SK-N-MC (cell line): ENCODE data around the gene SOS1.
A peak's percentile ranks its signal among the peaks of the same experiment; 100 is the strongest.
"Not testable (repeated sequence)": the region's sequence is repeated elsewhere in the genome, so short reads cannot be mapped to it uniquely, and the experiment has no call there.

ENCODE experiments used
- DNase-seq: peaks from one replicate; pipeline ENCODE4 v3.0.0-alpha.2; 2011; ENCODE audit warnings: low read depth, low spot score
- H3K27ac ChIP-seq: fragments of 200-600 bp; sonication (generic); 2 replicates; pipeline ENCODE4 v1.5.1; 2016; ENCODE audit warnings: mixed run types
- H3K36me3 ChIP-seq: fragments of 200-600 bp; sonication (generic); 2 replicates; pipeline ENCODE4 v1.6.1; 2017; ENCODE audit warnings: antibody characterized with exemption, low read length, mixed read lengths; ENCODE audit not compliant: insufficient read depth
- H3K4me3 ChIP-seq: fragments of 200-600 bp; sonication (generic); 2 replicates; pipeline ENCODE4 v1.5.1; 2016
- H3K9ac ChIP-seq: fragments of 200-600 bp; sonication (generic); 2 replicates; pipeline ENCODE4 v1.8.0; 2017; ENCODE audit warnings: mixed run types, mixed read lengths; ENCODE audit not compliant: insufficient read length
- H3K9me3 ChIP-seq: fragments of 200-600 bp; sonication (generic); 2 replicates; pipeline ENCODE4 v1.6.1; 2017; ENCODE audit warnings: low read depth, mild to moderate bottlenecking, antibody characterized with exemption, low read length, moderate library complexity, mixed read lengths
- EZH2 ChIP-seq: fragments of 200-600 bp; sonication (generic); IDR thresholded peaks from one replicate; pipeline ENCODE4 v1.6.1; 2017; ENCODE audit warnings: antibody characterized with exemption
- FOXP2 ChIP-seq: optimal IDR thresholded peaks from 2 replicates; pipeline ENCODE3; 2011; ENCODE audit warnings: mild to moderate bottlenecking, moderate library complexity; ENCODE audit not compliant: insufficient read depth; ENCODE audit errors: extremely low read length, control extremely low read depth
- POLR2AphosphoS5 ChIP-seq: IDR thresholded peaks from 2 replicates; pipeline ENCODE4 v1.6.1; 2012; ENCODE audit warnings: mild to moderate bottlenecking, low read depth, low read length, borderline replicate concordance

The SOS1 gene

DNA sequence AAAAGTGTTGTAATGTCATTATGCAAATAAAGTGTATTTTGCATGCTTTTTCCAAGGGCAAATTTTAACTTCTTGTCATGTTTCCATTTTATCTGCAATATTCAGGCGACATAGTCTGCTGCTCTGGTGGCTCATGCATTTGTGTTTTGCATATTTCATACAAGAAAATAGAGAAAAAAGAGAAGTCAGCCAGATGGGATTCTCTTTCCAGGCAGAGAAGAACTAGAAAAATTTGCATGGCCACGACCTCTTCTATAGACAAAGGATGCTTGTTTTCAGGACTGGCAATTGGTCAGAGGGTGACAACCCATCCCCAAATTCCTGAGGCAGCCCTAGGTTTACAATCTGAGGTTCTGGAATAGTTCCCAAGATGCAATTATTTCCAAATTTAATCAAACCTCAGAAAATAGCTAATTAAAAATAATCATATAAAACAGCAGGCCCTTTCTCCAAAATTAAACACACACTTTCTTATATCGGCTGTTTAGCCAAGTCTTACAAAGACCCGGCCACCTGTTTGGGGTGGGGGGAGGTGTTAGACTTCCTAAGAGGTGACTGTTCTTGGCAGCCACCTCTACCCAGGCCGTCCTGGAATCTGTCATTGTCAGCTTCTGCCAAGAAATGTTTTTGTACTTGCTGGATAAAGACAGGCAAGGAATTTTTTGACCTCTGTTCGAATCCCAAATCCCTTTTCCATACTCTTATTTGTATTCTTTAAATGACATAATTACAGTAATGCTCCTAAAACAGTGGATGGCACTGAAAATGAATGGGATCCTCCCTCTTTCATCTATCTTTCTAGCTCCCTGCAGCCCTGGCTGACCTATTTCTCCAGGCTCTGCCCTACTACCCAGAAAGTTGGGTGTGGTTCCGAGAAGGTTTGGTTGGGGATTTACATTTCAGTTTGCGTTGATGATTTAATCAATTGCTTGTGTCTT lies 20.8 kb upstream of the SOS1 start:
- peak overlapping the region; percentile 98 for H3K27ac ChIP-seq
- TF ChIP-seq FOXP2 (no peak), POLR2AphosphoS5 (no peak), EZH2 (no peak)
- no peak for DNase-seq
- H3K9ac ChIP-seq: peak overlapping the region; percentile 21
- H3K4me3 ChIP-seq: peak overlapping the region; percentile 35; the same call in 1 of the 2 replicates
- H3K36me3 ChIP-seq: no peaks in the 10 kb centered on the region
- no peaks in the 10 kb centered on the region for H3K9me3 ChIP-seq

DNA sequence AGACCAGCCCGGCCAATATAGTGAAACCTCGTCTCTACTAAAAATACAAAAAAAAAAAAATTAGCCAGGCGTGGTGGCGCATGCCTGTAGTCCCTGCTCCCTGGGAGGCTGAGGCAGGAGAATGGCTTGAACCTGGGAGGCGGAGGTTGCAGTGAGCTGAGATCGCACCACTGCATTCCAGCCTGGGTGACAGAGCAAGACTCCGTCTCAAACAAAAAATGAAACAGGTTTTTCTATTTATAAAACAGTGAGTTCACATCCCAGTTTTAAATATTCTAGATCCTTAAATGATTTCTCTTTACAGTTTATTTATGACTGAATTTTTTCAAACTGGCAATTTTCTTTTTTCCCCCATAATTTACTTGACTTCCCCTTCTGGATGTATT lies 20.1 kb upstream of the SOS1 start:
- not testable (repeated sequence) for H3K9me3 ChIP-seq, DNase-seq, H3K9ac ChIP-seq, H3K36me3 ChIP-seq
- H3K27ac ChIP-seq: peak overlapping the region; percentile 98
- H3K4me3 ChIP-seq: peak overlapping the region; percentile 35; the same call in 1 of the 2 replicates

DNA sequence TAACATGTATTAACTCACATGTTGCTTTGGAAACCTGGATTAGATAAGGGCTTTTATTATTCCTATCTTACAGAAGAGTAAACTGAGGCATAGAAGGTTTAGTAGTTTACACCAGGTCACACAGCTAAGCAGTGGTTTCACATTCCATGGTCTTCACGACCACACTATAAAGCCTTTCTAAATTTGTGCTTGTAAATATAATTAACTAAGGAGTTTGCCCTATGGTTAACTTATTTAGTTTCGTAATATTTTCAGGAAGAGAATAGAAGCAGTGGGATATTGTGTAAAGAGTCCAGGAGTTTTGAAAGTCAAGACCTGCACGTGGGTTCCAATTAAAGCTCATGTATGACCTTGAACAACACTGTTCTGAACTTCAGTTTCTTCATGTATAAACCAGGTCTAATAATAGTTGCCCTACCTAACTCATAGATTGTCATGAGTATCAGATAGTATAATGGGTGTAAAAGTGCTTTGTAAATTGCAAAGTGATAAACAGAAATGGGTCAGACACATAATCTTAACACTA lies 19.5 kb upstream of the SOS1 start:
- TF ChIP-seq FOXP2 (no peak), EZH2 (no peak), POLR2AphosphoS5 (no peak)
- peak overlapping the region; percentile 61 for H3K4me3 ChIP-seq
- no peaks in the 10 kb centered on the region for H3K9me3 ChIP-seq
- peak overlapping the region; percentile 76 for H3K9ac ChIP-seq
- DNase-seq: no peak
- no peaks in the 10 kb centered on the region for H3K36me3 ChIP-seq
- H3K27ac ChIP-seq: peak overlapping the region; percentile 98

DNA sequence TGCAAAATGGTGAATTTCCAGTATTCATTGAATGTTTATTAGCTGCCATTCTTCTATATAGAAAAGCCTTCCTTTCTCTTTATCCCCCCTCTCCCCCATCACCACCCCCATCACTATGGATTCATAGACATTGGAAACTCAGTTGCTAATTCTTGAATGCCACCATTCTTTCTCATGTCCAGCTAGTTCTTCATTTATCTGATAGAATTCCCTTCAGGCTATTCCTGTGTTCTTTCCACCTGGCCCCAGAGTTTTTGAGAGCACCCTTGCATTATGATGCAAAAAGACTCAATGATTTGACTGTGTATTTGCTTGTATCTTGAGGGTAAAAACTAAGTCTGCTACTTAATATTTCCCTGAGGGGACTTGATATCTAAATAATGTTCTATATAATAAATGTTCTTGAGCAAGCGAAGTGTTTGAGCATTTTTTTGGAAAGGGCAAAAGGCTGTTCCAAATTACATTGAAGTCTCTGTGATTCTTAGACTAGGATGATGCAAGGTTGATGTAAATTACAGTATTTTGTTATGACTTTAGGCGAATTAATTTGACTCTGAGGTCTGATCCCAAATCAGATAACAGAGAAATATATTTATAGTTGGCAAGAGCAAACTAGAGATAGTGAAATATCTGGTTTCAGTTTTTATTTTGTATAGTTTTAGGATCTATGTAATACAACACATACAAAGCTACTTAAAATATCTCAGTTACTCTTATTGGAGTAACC lies 18.8 kb upstream of the SOS1 start:
- TF ChIP-seq POLR2AphosphoS5: no peak
- TF ChIP-seq EZH2: no peak
- no peak for TF ChIP-seq FOXP2
- Histone ChIP-seq H3K4me3 (peak overlapping the region; percentile 61), H3K36me3 (no peaks in the 10 kb centered on the region), H3K27ac (peak overlapping the region; percentile 98), H3K9ac (peak overlapping the region; percentile 76), H3K9me3 (no peaks in the 10 kb centered on the region)
- peak; percentile 93 for DNase-seq

DNA sequence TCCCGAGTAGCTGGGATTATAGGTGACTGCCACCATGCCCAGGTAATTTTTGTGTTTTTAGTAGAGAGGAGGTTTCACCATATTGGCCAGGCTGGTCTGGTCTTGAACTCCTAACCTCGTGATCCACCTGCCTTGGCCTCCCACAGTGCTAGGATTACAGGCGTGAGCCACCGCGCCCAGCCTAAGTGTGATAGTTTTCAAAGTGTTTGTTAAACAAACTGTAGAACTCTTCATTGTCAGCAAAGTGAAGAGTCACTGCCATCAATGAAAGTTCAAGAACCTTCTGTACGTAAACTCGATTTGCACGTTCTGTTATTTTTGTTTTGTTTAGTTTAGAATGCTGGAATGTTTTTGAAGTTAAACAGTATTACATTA lies 18.0 kb upstream of the SOS1 start:
- H3K9ac ChIP-seq: no peak overlapping the region
- no peaks in the 10 kb centered on the region for H3K9me3 ChIP-seq
- no peak overlapping the region for H3K4me3 ChIP-seq
- TF ChIP-seq POLR2AphosphoS5: no peak
- TF ChIP-seq FOXP2: no peak
- TF ChIP-seq EZH2: no peak
- H3K36me3 ChIP-seq: no peaks in the 10 kb centered on the region
- DNase-seq: no peak
- peak overlapping the region; percentile 98 for H3K27ac ChIP-seq

DNA sequence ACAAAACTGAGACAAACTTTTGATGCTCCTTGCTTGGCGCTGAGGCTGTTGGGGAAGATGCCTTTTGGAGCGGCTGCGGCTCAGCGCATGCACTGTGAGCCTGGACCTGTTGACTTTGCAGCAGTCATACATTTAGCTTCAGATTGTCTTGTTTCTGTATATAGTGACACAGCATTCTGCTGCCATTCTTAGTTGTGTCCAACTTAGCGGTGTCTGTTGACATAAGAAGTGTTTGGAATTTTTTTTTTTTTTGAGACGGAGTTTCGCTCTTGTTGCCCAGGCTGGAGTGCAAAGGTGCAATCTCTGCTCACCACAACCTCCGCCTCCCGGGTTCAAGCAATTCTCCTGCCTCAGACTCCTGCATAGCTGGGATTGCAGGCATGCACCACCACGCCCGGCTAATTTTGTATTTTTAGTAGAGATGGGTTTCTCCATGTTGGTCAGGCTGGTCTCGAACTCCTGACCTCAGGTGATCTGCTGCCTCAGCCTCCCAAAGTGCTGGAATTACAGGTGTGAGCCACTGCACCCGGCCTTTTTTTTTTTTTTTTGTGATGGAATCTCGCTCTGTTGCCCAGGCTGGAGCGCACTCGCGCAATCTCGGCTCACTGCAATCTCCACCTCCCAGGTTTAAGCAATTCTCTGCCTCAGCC lies 17.5 kb upstream of the SOS1 start:
- not testable (repeated sequence) for H3K36me3 ChIP-seq, H3K9me3 ChIP-seq, H3K9ac ChIP-seq, DNase-seq, H3K27ac ChIP-seq, H3K4me3 ChIP-seq

DNA sequence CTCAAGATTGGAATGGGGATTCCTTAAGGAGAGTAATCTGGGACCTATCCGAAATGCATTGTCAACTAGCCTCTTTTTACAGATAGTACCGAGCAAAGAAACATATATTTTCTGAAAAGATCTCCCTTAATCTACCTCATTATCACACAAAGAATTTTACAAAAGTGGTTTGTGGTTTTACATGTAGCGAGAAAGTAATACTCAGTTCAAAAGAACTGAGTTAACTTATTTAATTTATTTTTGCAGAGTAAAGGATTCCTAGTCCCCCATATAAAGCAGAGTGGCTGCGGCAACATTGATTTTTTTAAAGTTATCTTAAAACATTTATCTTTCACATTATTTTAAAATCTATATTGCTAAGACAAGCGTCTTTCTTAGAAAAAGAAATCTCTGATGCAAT lies 15.9 kb upstream of the SOS1 start:
- Histone ChIP-seq H3K27ac (peak overlapping the region; percentile 89), H3K9me3 (no peaks in the 10 kb centered on the region), H3K9ac (peak overlapping the region; percentile 20), H3K36me3 (no peaks in the 10 kb centered on the region), H3K4me3 (no peak overlapping the region)
- DNase-seq: no peak
- TF ChIP-seq FOXP2 (no peak), POLR2AphosphoS5 (no peak), EZH2 (no peak)

DNA sequence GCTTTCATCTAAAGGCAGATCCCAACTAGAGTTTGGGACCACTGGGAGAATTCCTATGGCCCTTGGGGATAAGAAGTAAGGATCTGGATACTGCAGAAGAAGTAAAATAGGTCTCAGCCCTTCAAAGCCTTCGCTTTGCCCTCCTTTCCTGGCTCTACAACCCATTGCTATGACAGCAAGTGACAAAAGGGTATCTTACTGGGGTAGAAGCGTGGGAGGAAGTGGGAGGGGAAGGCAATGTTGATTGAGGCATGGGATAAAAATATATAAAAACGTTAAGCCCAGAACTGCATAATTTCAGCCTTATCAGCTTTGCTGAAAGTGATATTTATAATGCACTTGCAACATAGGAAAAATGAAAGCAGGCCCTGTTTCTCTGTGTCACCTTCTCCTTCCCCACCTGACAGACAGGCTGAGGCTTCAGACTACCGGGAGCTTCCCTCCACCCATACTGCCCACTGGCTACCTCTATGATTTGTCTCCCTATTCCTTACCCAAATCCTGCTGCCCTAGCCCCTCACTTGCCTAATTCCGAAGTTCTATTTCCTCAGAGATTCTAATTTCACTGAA lies 14.9 kb upstream of the SOS1 start:
- H3K27ac ChIP-seq: peak overlapping the region; percentile 73

More for the DNA sequence above, 14.9 kb upstream of the SOS1 start:
- H3K9ac ChIP-seq: no peak overlapping the region
- DNase-seq: no peak
- H3K36me3 ChIP-seq: no peaks in the 10 kb centered on the region
- TF ChIP-seq EZH2 (no peak), FOXP2 (no peak), POLR2AphosphoS5 (no peak)
- no peak overlapping the region for H3K4me3 ChIP-seq
- no peaks in the 10 kb centered on the region for H3K9me3 ChIP-seq
